GM18870 (cell line): ENCODE data around the gene LDHAL6B.
"Not testable (repeated sequence)": the region's sequence is repeated elsewhere in the genome, so short reads cannot be mapped to it uniquely, and the experiment has no call there.

Experiments
- ATAC-seq: cut with Tn5 transposase; IDR thresholded peaks from one replicate; pipeline ENCODE4 v1.9.1; 2021; ENCODE audit warnings: moderate library complexity; ENCODE audit not compliant: unreplicated experiment

The LDHAL6B gene

DNA sequence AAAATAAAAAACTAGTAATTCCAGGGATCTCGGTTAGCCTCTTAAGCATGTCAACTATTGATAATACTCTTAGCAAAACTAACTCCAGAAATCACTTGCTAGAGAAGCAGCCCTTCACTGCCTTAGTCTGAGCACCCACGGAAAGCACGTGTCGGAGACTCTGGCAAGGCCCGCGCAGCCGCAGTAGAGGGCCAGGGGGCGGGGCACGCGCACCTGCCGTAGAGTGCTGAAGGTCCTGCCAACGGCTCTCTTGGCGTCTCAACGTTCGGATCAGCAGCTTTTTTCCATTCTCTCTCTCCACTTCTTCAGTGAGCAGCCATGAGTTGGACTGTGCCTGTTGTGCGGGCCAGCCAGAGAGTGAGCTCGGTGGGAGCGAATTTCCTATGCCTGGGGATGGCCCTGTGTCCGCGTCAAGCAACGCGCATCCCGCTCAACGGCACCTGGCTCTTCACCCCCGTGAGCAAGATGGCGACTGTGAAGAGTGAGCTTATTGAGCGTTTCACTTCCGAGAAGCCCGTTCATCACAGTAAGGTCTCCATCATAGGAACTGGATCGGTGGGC is at the start of gene LDHAL6B:
LDHAL6B (plus strand) TSS at position 221 of the 561 bp plus-strand sequence; CDS start at position 319, 98 bp downstream.
- no peak for ATAC-seq

- no peak for ATAC-seq
Observed at GRCh38 chr15:59157396-59157795, 49.2 kb upstream of the LDHAL6B start.

DNA sequence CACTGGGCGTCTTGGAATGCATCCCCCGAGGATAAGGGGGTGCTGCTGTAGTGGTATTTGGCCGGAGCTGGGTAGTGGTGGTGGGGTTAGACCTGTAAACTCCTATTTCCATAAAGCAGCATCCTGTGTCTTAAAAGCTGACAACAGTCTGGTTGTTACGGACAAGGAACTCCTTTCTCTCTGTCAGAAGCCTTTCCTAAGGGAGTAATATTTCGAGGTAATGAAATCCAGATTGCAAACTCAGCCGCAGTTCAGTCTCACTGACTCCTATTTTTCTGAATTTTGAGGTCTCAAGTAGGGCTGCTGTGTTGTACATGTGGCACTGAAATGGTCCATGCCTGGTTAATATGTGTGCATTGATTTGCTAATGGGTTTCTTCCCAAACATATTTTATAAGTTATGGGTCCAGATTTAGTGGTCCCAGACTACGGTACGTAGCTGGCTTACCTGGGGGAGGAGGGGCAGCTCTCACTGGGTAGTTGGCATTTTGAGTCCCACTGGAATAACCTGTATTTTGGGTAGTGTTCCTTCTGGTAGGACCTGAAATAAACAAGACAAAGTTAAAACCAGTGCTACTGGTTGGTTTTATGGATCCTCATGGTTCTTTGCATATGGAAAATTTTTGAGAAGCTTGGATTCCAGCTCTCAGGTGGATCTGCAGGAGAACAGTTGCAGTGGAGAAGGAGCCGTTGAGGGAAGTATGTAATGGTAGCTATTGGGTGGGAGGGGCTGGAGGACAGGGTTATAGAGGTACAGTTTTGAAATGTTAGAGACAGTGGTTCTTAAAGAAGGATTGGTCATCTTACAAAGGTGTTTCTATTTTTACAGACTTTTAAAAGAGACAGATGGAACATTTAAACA is 48.6 kb upstream of the LDHAL6B start:
- ATAC-seq: no peak

DNA sequence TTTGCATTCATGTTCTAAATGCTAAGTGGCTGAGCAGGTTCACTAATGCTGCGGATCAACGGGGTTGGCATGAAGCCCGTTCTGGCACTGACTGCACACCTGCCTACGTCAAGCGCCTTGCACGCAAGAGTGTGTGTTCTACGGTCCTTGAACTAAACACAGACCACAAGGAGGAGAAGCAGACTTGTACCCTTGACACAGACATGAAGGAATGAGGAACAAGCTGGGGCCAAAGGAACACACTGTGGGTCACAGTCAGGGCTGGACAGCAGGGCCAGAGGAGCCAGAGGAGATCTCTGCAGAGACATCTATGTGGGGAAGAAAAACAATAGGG is 48.0 kb upstream of the LDHAL6B start:
- ATAC-seq: no peak

GRCh38 chr15:59159210-59159609 is 47.4 kb upstream of the LDHAL6B start:
- no peak for ATAC-seq

DNA sequence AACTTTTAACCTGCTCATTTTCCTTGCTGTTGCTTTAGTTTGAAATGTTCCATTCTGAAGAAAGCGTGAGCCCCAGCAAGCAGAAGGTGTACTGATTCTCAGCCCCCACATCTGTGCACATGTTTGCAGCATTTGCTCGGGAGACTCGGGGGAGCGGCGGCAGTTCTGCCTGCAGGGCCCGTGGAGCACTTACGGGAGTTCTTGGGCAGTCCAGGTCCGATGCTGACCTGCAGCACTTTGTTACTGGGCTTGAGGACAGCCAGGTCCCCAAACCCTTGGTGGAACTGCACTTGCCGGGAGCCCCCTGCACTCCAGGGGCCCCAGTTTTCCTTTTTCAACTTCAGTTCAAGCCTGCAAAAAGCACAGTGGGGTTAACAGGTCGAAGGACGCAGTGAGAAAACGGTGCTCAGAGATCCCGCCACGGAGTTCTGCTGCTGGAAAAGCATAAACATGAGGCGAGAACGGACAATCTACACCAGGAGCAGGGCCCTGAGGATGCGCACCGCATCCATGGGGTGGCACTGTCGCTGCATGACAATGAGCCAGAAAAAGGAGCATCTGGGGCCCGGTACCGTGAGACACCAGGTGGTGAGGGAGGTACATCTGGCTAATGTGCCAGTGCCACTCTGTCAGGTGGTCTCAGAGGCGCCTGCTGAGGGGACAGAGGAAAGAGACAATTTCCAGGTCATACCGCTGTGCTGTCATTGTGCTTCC is 45.6 kb upstream of the LDHAL6B start:
- no peak for ATAC-seq

DNA sequence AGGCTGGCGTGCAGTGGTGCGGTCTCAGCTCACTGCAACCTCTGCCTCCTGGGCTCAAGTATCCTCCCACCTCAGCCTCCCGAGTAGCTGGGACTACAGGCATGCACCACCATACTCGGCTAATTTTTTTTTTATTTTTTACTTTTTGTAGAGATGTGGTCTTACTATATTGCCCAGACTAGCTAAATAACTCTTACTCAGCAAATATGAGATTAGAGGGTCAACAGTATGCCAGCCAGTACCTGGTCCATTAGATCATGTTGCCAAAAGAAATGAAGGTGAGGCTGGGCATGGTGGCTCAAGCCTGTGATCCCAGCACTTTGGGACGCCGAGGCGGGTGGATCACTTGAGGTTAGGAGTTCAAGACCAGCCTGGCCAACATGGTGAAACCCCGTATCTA is 44.6 kb upstream of the LDHAL6B start:
- not testable (repeated sequence) for ATAC-seq

GRCh38 chr15:59165726-59166125 is 40.9 kb upstream of the LDHAL6B start:
- ATAC-seq: no peak

- ATAC-seq: no peak
Observed at GRCh38 chr15:59166166-59166565, 40.5 kb upstream of the LDHAL6B start.

GRCh38 chr15:59166601-59167265 is 39.9 kb upstream of the LDHAL6B start:
- no peak for ATAC-seq

DNA sequence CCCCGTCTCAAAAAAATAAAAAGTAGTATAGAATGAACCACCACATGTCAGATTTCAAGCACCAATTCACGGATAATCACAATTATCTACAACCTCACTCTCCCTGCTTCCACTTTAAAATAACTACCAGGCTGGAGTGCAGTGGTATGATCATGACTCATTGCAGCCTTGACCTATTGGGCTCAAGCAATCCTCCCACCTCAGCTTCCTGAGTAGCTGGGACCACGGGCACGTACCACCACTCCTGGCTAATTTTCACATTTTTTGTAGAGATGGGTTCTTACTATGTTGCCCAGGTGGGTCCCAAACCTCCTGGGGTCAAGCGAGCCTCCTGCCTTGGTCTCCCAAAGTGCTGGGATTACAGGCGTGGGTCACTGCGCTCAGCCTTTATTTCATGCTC is 38.1 kb upstream of the LDHAL6B start:
- ATAC-seq: no peak

- no peak for ATAC-seq
Observed at GRCh38 chr15:59169251-59169708, 37.4 kb upstream of the LDHAL6B start.

GRCh38 chr15:59170295-59171066 is 36.2 kb upstream of the LDHAL6B start:
- ATAC-seq: no peak

- ATAC-seq: no peak
Observed at GRCh38 chr15:59171067-59171397, 35.6 kb upstream of the LDHAL6B start.

GRCh38 chr15:59172289-59172901 is 34.2 kb upstream of the LDHAL6B start:
- ATAC-seq: no peak

GRCh38 chr15:59173194-59173593 is 33.4 kb upstream of the LDHAL6B start:
- ATAC-seq: no peak

DNA sequence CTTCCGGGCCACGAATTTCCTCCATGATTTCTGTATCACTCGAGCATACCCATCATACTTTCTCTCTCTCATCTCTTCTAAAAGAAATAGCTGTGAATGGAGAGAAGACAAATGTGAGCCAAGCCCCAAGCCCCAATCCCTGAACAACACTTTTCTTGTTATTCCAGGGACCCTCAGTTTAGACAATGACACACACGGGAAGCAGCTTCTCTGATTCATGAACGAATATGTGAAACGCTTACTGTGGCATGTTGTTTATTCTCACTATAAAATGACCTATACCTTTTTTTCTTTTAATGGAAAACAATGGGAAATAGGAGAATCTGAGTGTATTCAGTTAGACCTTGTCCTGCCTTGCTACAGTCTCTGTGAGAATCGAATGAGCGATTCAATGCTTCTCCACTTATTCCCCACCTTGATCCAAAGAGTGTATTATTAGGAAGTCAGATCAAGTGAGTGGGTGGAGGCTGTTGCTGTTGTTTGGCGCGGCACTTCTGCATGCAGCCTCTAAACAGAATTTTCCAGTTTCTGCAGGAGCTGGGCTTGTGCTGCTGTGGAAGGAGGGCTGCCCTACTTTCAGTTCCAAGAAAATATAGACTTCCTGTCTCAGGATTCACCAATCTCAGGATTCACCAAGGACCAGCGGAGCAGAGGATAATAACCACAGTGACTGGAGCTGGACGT is 32.4 kb upstream of the LDHAL6B start:
- no peak for ATAC-seq

- ATAC-seq: no peak
Observed at GRCh38 chr15:59174835-59175831, 31.5 kb upstream of the LDHAL6B start.
